GM12878 (cell line): ENCODE measurements around the gene NPAS3. TPM values are rescaled to one million over a fixed set of nuclear protein-coding genes. Genes with fewer than 3 reads are reported as not detected.

Source experiments
- ATAC-seq: fragments of 200-7000 bp; cut with Tn5 transposase; 3 replicates; pipeline ENCODE4 v1.9.1; 2020; ENCODE audit warnings: mild to moderate bottlenecking, moderate library complexity
- BruUV-seq: library from RNA; stranded (reverse); fragments of 400-500 nt; replicated peaks from 2 replicates; lab custom pipeline; 2021; lab: Mats Ljungman, UMichigan
- CTCF ChIA-PET: fragments of 300-600 bp; sonication (Branson Sonifier 250); formaldehyde crosslinking; extraction: SDS; loops from one replicate; lab custom pipeline; 2021; ENCODE audit warnings: inconsistent platforms; lab: Yijun Ruan, JAX
- POLR2A ChIA-PET: fragments of 350-600 bp; formaldehyde crosslinking; extraction: SDS; loops from one replicate; lab custom pipeline; 2021; ENCODE audit warnings: inconsistent platforms; lab: Charles Lee
- RAD21 ChIA-PET: fragments of 300-600 bp; sonication (Branson Sonifier 250); formaldehyde crosslinking; loops from one replicate; lab custom pipeline; 2023; ENCODE audit warnings: antibody characterized with exemption; ENCODE audit not compliant: unreplicated experiment; lab: Charles Lee
- SMC1A ChIA-PET: fragments of 300-600 bp; sonication (Branson Sonifier 250); formaldehyde crosslinking; loops from one replicate; lab custom pipeline; 2023; ENCODE audit not compliant: unreplicated experiment, uncharacterized antibody; lab: Charles Lee
- DNase-seq: peaks from one replicate; pipeline ENCODE4 v3.0.0-alpha.2; 2011; ENCODE audit warnings: low read depth, low spot score
- FAIRE-seq: peaks from 3 replicates; lab custom pipeline; 2011; peaks lifted over from hg19 to GRCh38; lab: Jason Lieb, UNC
- H2AFZ ChIP-seq: 2 replicates; pipeline ENCODE4 v1.6.0; 2011; ENCODE audit warnings: low read depth, low read length, control low read depth; ENCODE audit not compliant: control insufficient read depth
- H3K27ac ChIP-seq: 2 replicates; pipeline ENCODE4 v1.5.1; 2011; ENCODE audit warnings: control low read depth; ENCODE audit not compliant: control insufficient read depth, insufficient read depth
- H3K27me3 ChIP-seq, 2 experiments: replicated peaks in 1 of 2; 2 replicates each; pipeline versions ENCODE4 v1.6.0 to v1.6.1; 2011; ENCODE audit warnings: low read length in 1 of 2; ENCODE audit not compliant: control insufficient read depth in 2 of 2, insufficient read depth in 2 of 2
- H3K36me3 ChIP-seq, 2 experiments: 2 replicates each; pipeline ENCODE4 v1.5.1; 2011; ENCODE audit warnings: low read length in 1 of 2; ENCODE audit not compliant: control insufficient read depth in 2 of 2, insufficient read depth in 2 of 2
- H3K4me1 ChIP-seq: 2 replicates; pipeline ENCODE4 v1.6.1; 2011; ENCODE audit warnings: mild to moderate bottlenecking, low read length, moderate library complexity, mixed read lengths; ENCODE audit not compliant: control insufficient read depth, insufficient read depth
- H3K4me2 ChIP-seq: 2 replicates; pipeline ENCODE4 v1.6.0; 2011; ENCODE audit warnings: control low read depth; ENCODE audit not compliant: control insufficient read depth, insufficient read depth
- H3K4me3 ChIP-seq: fragments of 200-600 bp; sonication (generic); 2 replicates; pipeline ENCODE4 v1.5.1; 2016
- H3K79me2 ChIP-seq: 2 replicates; pipeline ENCODE4 v1.6.0; 2011; ENCODE audit warnings: low read length; ENCODE audit not compliant: control insufficient read depth, insufficient read depth
- H3K9ac ChIP-seq: 2 replicates; pipeline ENCODE4 v1.8.0; 2011; ENCODE audit warnings: low read length, control low read depth, mixed read lengths; ENCODE audit not compliant: control insufficient read depth, insufficient read depth
- H3K9me3 ChIP-seq: replicated peaks from 3 replicates; pipeline ENCODE4 v1.5.1; 2011; ENCODE audit warnings: mild to moderate bottlenecking, low read length; ENCODE audit not compliant: control insufficient read depth, insufficient read depth
- H4K20me1 ChIP-seq: 2 replicates; pipeline ENCODE4 v1.6.0; 2011; ENCODE audit not compliant: control insufficient read depth, insufficient read depth
- CEBPB ChIP-seq, 2 experiments: fragments of 150-350 bp in 1 of 2; IDR thresholded peaks; 2 replicates each; pipeline ENCODE4 v1.6.1; 2012 to 2014; ENCODE audit warnings: low read depth in 2 of 2, low read length in 2 of 2, borderline replicate concordance in 1 of 2, inconsistent platforms in 1 of 2
- CHD1 ChIP-seq: IDR thresholded peaks from 2 replicates; pipeline ENCODE4 v1.6.1; 2012; ENCODE audit warnings: low read depth, low read length, improper control_type of control experiment
- IKZF1 ChIP-seq: fragments of 450-650 bp; conservative IDR thresholded peaks from 2 replicates; pipeline ENCODE4 v1.6.1; 2017; ENCODE audit warnings: antibody characterized with exemption, mild to moderate bottlenecking
- LARP7 ChIP-seq: fragments of 450-650 bp; IDR thresholded peaks from 2 replicates; pipeline ENCODE4 v1.6.1; 2017; ENCODE audit warnings: mild to moderate bottlenecking
- MEF2B ChIP-seq: fragments of 450-650 bp; IDR thresholded peaks from 2 replicates; pipeline ENCODE4 v1.6.1; 2018; ENCODE audit warnings: mild to moderate bottlenecking, moderate library complexity; ENCODE audit not compliant: partially characterized antibody, poor library complexity, severe bottlenecking
- ZNF592 ChIP-seq: fragments of 450-650 bp; IDR thresholded peaks from 2 replicates; pipeline ENCODE4 v1.6.1; 2017; ENCODE audit warnings: mild to moderate bottlenecking, moderate library complexity
- WGBS: methylation state at CpG from one replicate; pipeline ENCODE4 v1.1.6; 2016; ENCODE audit warnings: low lambda C conversion rate; ENCODE audit not compliant: insufficient replicate concordance, insufficient coverage; ENCODE audit errors: missing lambda C conversion rate; 5-methylcytosine and 5-hydroxymethylcytosine counted together
- in situ Hi-C: fragments of 300-500 bp; cut with MboI; formaldehyde crosslinking; loops from 9 replicates; pipeline ENCODE4 v1.14.3; 2018; ENCODE audit warnings: mixed read lengths
- intact Hi-C: fragments of 100-400 bp; cut with micrococcal nuclease; formaldehyde crosslinking; loops from one replicate; pipeline ENCODE4 v1.14.2; 2022; ENCODE audit not compliant: unreplicated experiment
- polyA plus RNA-seq, 11 experiments: library from polyadenylated mRNA; depleted of rRNA in 4 of 11; unstranded in 6 of 11; stranded (reverse) in 5 of 11; fragments of >200 nt; fragmentation: Nextera tagmentation in 4 of 11; fragmentation: Illumina TruSeq in 1 of 11; extraction: Ambion mirVana in 4 of 11; extraction: Trizol in 1 of 11; gene quantifications; 1 replicate in 1 of 11; 2 replicates in 10 of 11; pipeline versions ENCODE4 v1.2.1 to v1.2.3, GENCODE V29; 2011 to 2016; ENCODE audit warnings: inconsistent platforms in 2 of 11, missing spikeins in 2 of 11, low read depth in 1 of 11
- total RNA-seq, 4 experiments: library from RNA; depleted of rRNA in 3 of 4; stranded (reverse); fragments of >200 nt in 3 of 4; fragmentation: Illumina TruSeq in 1 of 4; extraction: Trizol in 1 of 4; gene quantifications; 2 replicates each; pipeline versions ENCODE4 v1.2.1 to v1.2.3, GENCODE V29; 2013 to 2021

Gene NPAS3
- total and polyA plus RNA-seq, 10 of the 15 experiments (the other 5 are each of a cell fraction or from before 2014, with no cell fraction given), result under 0.01 to 2.7 (median 0.03) TPM; not detected in 6

GRCh38 chr14:33206981-33207380 lies 268.3 kb downstream of the NPAS3 start (continued):
- no peak for TF ChIP-seq ZNF592
- TF ChIP-seq LARP7, result no peak
- no peak for TF ChIP-seq IKZF1
- TF ChIP-seq MEF2B, result no peak
- TF ChIP-seq CEBPB (IDR thresholded peaks at IDR 0.05; ENCODE audit: borderline replicate concordance in 1 of 2, low read depth in 2 of 2, low read length in 2 of 2), result no peak

- Histone ChIP-seq H3K36me3 (no peaks in the 10 kb centered on the region), H3K9me3 (no peaks in the 10 kb centered on the region), H2AFZ (no peak overlapping the region), H3K9ac (no peak overlapping the region), H3K27me3 (no peaks in the 10 kb centered on the region), H3K4me2 (no peak overlapping the region), H4K20me1 (no peaks in the 10 kb centered on the region), H3K4me1 (no peaks in the 10 kb centered on the region), H3K79me2 (no peaks in the 10 kb centered on the region)
- CTCF ChIA-PET, result no interaction called here
- 20% methylated on average over 1 of the region's 1 CpG for WGBS
- no peak for DNase-seq
- SMC1A ChIA-PET, result no interaction called here
- POLR2A ChIA-PET, result no interaction called here
- in situ Hi-C loops, result no loop called here
- no TSS peak for BruUV-seq
- FAIRE-seq, result no peak
- RAD21 ChIA-PET, result no interaction called here
- no peak for ATAC-seq
- TF ChIP-seq CHD1, result no peak
- TF ChIP-seq, all 136 proteins: peak for 0
- Histone ChIP-seq H3K27ac (no peak overlapping the region), H3K4me3 (no peak overlapping the region)
- intact Hi-C loops, result no loop called here
Measured at GRCh38 chr14:33207467-33208017, 268.9 kb downstream of the NPAS3 start.
